Measurements from ENCODE around the gene GSTT2B. TPM values are rescaled to one million over a fixed set of nuclear protein-coding genes. Genes with fewer than 3 reads are reported as not detected.
"Not testable (repeated sequence)": the region's sequence is repeated elsewhere in the genome, so short reads cannot be mapped to it uniquely, and the experiment has no call there.

Gene GSTT2B
- total and polyA plus RNA-seq, 11 donors, result 0.81 to 19.9 (median 6.6) TPM

- TF ChIP-seq POLR2A (IDR thresholded peaks at IDR 0.05) (no peak), CTCF (IDR thresholded peaks at IDR 0.05) (no peak)
- H3K4me1 ChIP-seq, result no peaks in the 10 kb centered on the region
- H3K4me3 ChIP-seq, result no peak overlapping the region
- intact Hi-C loops (cut with DNase I), result loop anchor here in 1 of 10 donors (5.0 kb wide), 1 partner anchor 47 kb away; the partner anchor contains the start of gene DDT
- H3K27me3 ChIP-seq, result no peaks in the 10 kb centered on the region
- peaks cover 0 to 20% (median 5%) of the 10 kb centered on the region in 12 donors for H3K9me3 ChIP-seq
- no peak overlapping the region for H3K27ac ChIP-seq
- no peak for DNase-seq
- 83 to 92% (median 91%) methylated on average over 5 to 6 of the region's 6 CpGs for whole genome bisulfite sequencing, 4 donors
- H3K36me3 ChIP-seq, result peaks cover 0 to 59% (median 17%) of the 10 kb centered on the region in 9 donors
- no peak for ATAC-seq
Observed at GRCh38 chr22:23925020-23925606, 35.9 kb downstream of the GSTT2B start.

- WGBS, 4 donors, result 56 to 68% (median 66%) methylated on average over 2 of the region's 2 CpGs
- Histone ChIP-seq H3K27me3 (no peaks in the 10 kb centered on the region), H3K4me1 (no peaks in the 10 kb centered on the region), H3K27ac (no peak overlapping the region), H3K36me3 (peaks cover 0 to 48% (median 17%) of the 10 kb centered on the region in 9 donors), H3K9me3 (peaks cover 0 to 18% (median 5%) of the 10 kb centered on the region in 12 donors), H3K4me3 (no peak overlapping the region)
- no peak for TF ChIP-seq POLR2A (IDR thresholded peaks at IDR 0.05)
- TF ChIP-seq CTCF (IDR thresholded peaks at IDR 0.05), result no peak
- intact Hi-C loops (cut with DNase I), result no loop called here
- no peak for ATAC-seq
- DNase-seq, result no peak
Observed at GRCh38 chr22:23922921-23923320, 38.1 kb downstream of the GSTT2B start.

- H3K27me3 ChIP-seq; ATAC-seq; H3K4me1 ChIP-seq; intact Hi-C loops (cut with DNase I); DNase-seq; H3K4me3 ChIP-seq; H3K27ac ChIP-seq: not testable (repeated sequence)
- Histone ChIP-seq H3K9me3 (peaks cover 0 to 18% (median 5%) of the 10 kb centered on the region in 12 donors), H3K36me3 (peaks cover 0 to 43% (median 17%) of the 10 kb centered on the region in 9 donors)
- whole genome bisulfite sequencing, 4 donors, result 90 to 94% (median 92%) methylated on average over 13 of the region's 13 CpGs
Observed at GRCh38 chr22:23921586-23922201, 39.3 kb downstream of the GSTT2B start.

GRCh38 chr22:23920267-23920611 is 40.8 kb downstream of the GSTT2B start:
- H3K36me3 ChIP-seq, result peaks cover 0 to 32% (median 12%) of the 10 kb centered on the region in 9 donors
- WGBS, 4 donors, result 92 to 100% (median 96%) methylated on average over 1 of the region's 1 CpG
- H3K4me3 ChIP-seq; intact Hi-C loops (cut with DNase I); H3K9me3 ChIP-seq; H3K4me1 ChIP-seq; ATAC-seq; DNase-seq; H3K27me3 ChIP-seq: not testable (repeated sequence)
- H3K27ac ChIP-seq, result peak overlapping the region in 1 of 12 donors; percentile 56

- Histone ChIP-seq H3K27ac (peak overlapping the region in 1 of 12 donors; percentile 90), H3K4me1 (peaks cover 0 to 13% (median 7%) of the 10 kb centered on the region in 12 donors), H3K9me3 (no peaks in the 10 kb centered on the region), H3K4me3 (no peak overlapping the region), H3K27me3 (no peaks in the 10 kb centered on the region), H3K36me3 (peaks cover 0 to 3% (median 0%) of the 10 kb centered on the region in 9 donors)
- ATAC-seq (no peak), DNase-seq (no peak)
- intact Hi-C loops (cut with DNase I), result no loop called here
- WGBS, 4 donors, result 84 to 87% (median 84%) methylated on average over 3 of the region's 3 CpGs
- TF ChIP-seq CTCF (IDR thresholded peaks at IDR 0.05) (no peak), POLR2A (IDR thresholded peaks at IDR 0.05) (no peak)
Observed at GRCh38 chr22:23915290-23915689, 45.7 kb downstream of the GSTT2B start.

Measured in heart left ventricle (tissue), 16 donors.